HCT116 (cell line): ENCODE measurements around the gene CCDC107. TPM values are rescaled to one million over a fixed set of nuclear protein-coding genes. Genes with fewer than 3 reads are reported as not detected.

ENCODE experiments used
- ATAC-seq: fragments of 200-7000 bp; cut with Tn5 transposase; 2 replicates; pipeline ENCODE4 v1.9.1; 2020; ENCODE audit warnings: mild to moderate bottlenecking, moderate library complexity
- BruUV-seq: library from RNA; stranded (reverse); fragments of 400-500 nt; replicated peaks from 2 replicates; lab custom pipeline; 2021; lab: Mats Ljungman, UMichigan
- CTCF ChIA-PET: fragments of 300-600 bp; sonication (Branson Sonifier 250); formaldehyde crosslinking; loops from one replicate; lab custom pipeline; 2021; ENCODE audit warnings: antibody characterized with exemption; lab: Charles Lee
- POLR2A ChIA-PET: fragments of 300-600, 350-600 bp; sonication (Branson Sonifier 250); formaldehyde crosslinking; loops from one replicate; lab custom pipeline; 2021; ENCODE audit warnings: antibody characterized with exemption; lab: Charles Lee
- RAD21 ChIA-PET, 2 experiments: fragments of 300-600 bp; sonication (Branson Sonifier 250); formaldehyde crosslinking; loops; one replicate each; lab custom pipeline; 2023; ENCODE audit warnings: low total read pairs in 2 of 2; ENCODE audit not compliant: uncharacterized antibody in 2 of 2, unreplicated experiment in 2 of 2, low non-redundant PET in 1 of 2; lab: Charles Lee
- DNase-seq: peaks from one replicate; pipeline ENCODE4 v3.0.0-alpha.2; 2010; ENCODE audit warnings: low read depth, low spot score
- H2AFZ ChIP-seq: fragments of 200-600 bp; shearing (Covaris generic), sonication (generic); 2 replicates; pipeline ENCODE4 v1.6.1; 2017; ENCODE audit warnings: low read depth, mixed run types, mixed read lengths, antibody characterized with exemption, low read length; ENCODE audit not compliant: poor library complexity, severe bottlenecking
- H3K27ac ChIP-seq: 2 replicates; pipeline ENCODE4 v1.5.1; 2012; ENCODE audit warnings: low read depth, low read length
- H3K27me3 ChIP-seq: fragments of 200-600 bp; sonication (generic); 2 replicates; pipeline ENCODE4 v1.6.1; 2016; ENCODE audit warnings: mixed run types, low read length, mixed read lengths; ENCODE audit not compliant: insufficient read depth
- H3K36me3 ChIP-seq, 2 experiments: fragments of 200-500 bp in 1 of 2; fragments of 200-600 bp in 1 of 2; sonication (Bioruptor generic) in 1 of 2; sonication (generic) in 1 of 2; 2 replicates each; pipeline versions ENCODE4 v1.5.1 to v1.6.1; 2014 to 2016; ENCODE audit warnings: low read length in 2 of 2, inconsistent platforms in 1 of 2, mixed read lengths in 1 of 2, mixed run types in 1 of 2; ENCODE audit not compliant: insufficient read depth in 2 of 2, control insufficient read depth in 1 of 2
- H3K4me1 ChIP-seq, 2 experiments: fragments of 200-600 bp in 1 of 2; sonication (generic) in 1 of 2; 2 replicates each; pipeline versions ENCODE4 v1.5.1 to v1.6.1; 2012 to 2017; ENCODE audit warnings: low read length in 2 of 2, inconsistent platforms in 1 of 2, mild to moderate bottlenecking in 1 of 2, mixed read lengths in 1 of 2, mixed run types in 1 of 2, moderate library complexity in 1 of 2; ENCODE audit not compliant: insufficient read depth in 2 of 2, control insufficient read depth in 1 of 2
- H3K4me2 ChIP-seq: fragments of 200-600 bp; sonication (generic); 2 replicates; pipeline ENCODE4 v1.6.1; 2017; ENCODE audit warnings: mixed run types, low read length, mixed read lengths
- H3K4me3 ChIP-seq, 2 experiments: fragments of 200-600 bp in 1 of 2; sonication (generic) in 1 of 2; replicated peaks in 1 of 2; 2 replicates each; pipeline ENCODE4 v1.5.1; 2011 to 2016; ENCODE audit warnings: low read length in 2 of 2, control low read depth in 1 of 2, low read depth in 1 of 2, mild to moderate bottlenecking in 1 of 2, mixed read lengths in 1 of 2, mixed run types in 1 of 2
- H3K79me2 ChIP-seq: fragments of 200-600 bp; sonication (generic); 2 replicates; pipeline ENCODE4 v1.6.1; 2017; ENCODE audit warnings: mild to moderate bottlenecking, mixed run types, low read length, moderate library complexity, mixed read lengths; ENCODE audit not compliant: insufficient read depth
- H3K9ac ChIP-seq: fragments of 200-600 bp; sonication (generic); 2 replicates; pipeline ENCODE4 v1.6.1; 2016; ENCODE audit warnings: low read length, mixed read lengths
- H3K9me2 ChIP-seq: fragments of 200-600 bp; sonication (generic), shearing (Covaris generic); 2 replicates; pipeline ENCODE4 v1.6.1; 2017; ENCODE audit warnings: mixed run types, mild to moderate bottlenecking, moderate library complexity; ENCODE audit not compliant: insufficient read depth
- H3K9me3 ChIP-seq, 2 experiments: fragments of 200-500 bp in 1 of 2; fragments of 200-600 bp in 1 of 2; sonication (Bioruptor generic) in 1 of 2; sonication (generic) in 1 of 2; 2 replicates each; pipeline ENCODE4 v1.6.1; 2014 to 2017; ENCODE audit warnings: low read length in 2 of 2, mixed read lengths in 2 of 2, inconsistent platforms in 1 of 2, low read depth in 1 of 2, mild to moderate bottlenecking in 1 of 2, mixed run types in 1 of 2, moderate library complexity in 1 of 2; ENCODE audit not compliant: control insufficient read depth in 1 of 2, insufficient read depth in 1 of 2
- H4K20me1 ChIP-seq: fragments of 200-600 bp; sonication (generic), shearing (Covaris generic); 2 replicates; pipeline ENCODE4 v1.6.1; 2017; ENCODE audit warnings: mixed run types, mild to moderate bottlenecking, moderate library complexity; ENCODE audit not compliant: insufficient read depth
- CEBPB ChIP-seq: IDR thresholded peaks from 2 replicates; pipeline ENCODE4 v1.6.1; 2012; ENCODE audit warnings: low read depth
- ELF1 ChIP-seq: IDR thresholded peaks from 2 replicates; pipeline ENCODE4 v1.6.1; 2012; ENCODE audit warnings: low read depth, borderline replicate concordance
- EZH2phosphoT487 ChIP-seq: fragments of 200-600 bp; IDR thresholded peaks from 2 replicates; pipeline ENCODE4 v1.6.1; 2018; ENCODE audit warnings: antibody characterized with exemption, borderline replicate concordance
- FOSL1 ChIP-seq: IDR thresholded peaks from 2 replicates; pipeline ENCODE4 v1.6.1; 2012; ENCODE audit warnings: low read depth
- POLR2A ChIP-seq: IDR thresholded peaks from 2 replicates; pipeline ENCODE4 v1.7.0; 2011; ENCODE audit warnings: borderline replicate concordance; ENCODE audit not compliant: insufficient read depth, insufficient read length; ENCODE audit errors: extremely low read depth
- POLR2AphosphoS5 ChIP-seq: IDR thresholded peaks from 2 replicates; pipeline ENCODE4 v1.6.1; 2011; ENCODE audit warnings: mild to moderate bottlenecking, low read depth, low read length, moderate library complexity
- SRF ChIP-seq: IDR thresholded peaks from 2 replicates; pipeline ENCODE4 v1.6.1; 2012; ENCODE audit warnings: low read depth
- ZFX ChIP-seq: fragments of 450-650 bp; IDR thresholded peaks from 2 replicates; pipeline ENCODE4 v1.6.1; 2017
- intact Hi-C: fragments of 100-400 bp; cut with micrococcal nuclease; formaldehyde crosslinking; loops from 2 replicates; pipeline ENCODE4 v1.10.0; 2022
- total RNA-seq: library from RNA; stranded (reverse); gene quantifications from one replicate; pipeline ENCODE4 v1.2.1, GENCODE V29; 2021; ENCODE audit not compliant: unreplicated experiment
- TF ChIP-seq, protein P1 (sequence below): IDR thresholded peaks from 2 replicates; pipeline ENCODE4 v1.6.1; 2012; ENCODE audit warnings: low read depth

Gene CCDC107
- total RNA-seq, 1 experiment from 2014 or later, result 11.1 TPM

DNA sequence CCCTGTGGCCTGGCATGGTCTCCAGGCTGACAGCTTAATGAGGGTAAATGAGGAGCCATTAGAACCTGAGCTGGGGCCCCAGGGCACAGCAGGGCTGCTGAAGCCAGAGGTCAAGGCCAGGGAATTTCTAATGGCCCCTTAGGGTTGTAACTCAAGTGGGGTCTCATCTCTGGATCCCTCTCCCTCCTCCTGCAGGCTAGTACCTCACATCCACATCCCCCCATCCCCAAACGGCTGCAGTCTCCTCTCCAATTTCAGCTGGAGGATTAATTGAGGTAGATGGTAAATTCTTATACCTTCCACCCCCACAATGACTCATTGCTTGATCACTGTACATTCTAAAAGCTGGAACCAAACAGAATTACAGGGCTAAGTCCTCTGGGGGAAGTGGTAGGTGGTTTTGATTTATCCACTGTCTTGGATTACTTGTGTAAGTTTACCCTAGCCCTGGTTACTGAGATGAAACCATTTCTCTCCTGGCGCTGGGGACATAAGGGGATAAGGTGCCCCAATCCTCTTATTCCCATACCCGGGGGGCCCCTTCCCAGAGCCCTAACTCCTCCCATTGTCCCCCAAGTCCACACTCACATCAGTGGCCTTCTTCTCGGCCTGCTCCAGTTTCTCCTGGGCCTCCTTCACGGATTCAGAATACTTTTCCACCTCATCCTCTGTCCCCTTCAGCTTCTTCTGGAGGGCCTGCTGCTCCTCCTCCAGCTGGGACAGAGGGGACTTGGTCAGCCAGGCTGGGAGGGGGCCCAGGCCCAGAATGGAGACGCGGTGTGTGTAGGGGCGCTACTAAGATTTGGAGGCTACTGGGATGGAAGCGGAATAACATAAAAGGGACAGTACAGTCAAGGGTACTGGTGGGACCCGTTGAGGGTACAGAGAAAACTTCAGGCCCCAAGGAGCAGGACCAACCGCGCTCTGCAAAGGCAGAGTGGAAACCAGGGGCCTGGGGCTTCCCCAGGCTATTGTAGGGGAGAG, 30.8 kb downstream of the CCDC107 start:
- peak overlapping the region; percentile 83 to 90 for H3K4me3 ChIP-seq
- POLR2A ChIA-PET, result interaction anchor here (0.9 to 4.2 kb wide), 5 partner anchors 8 to 44 kb away, joined by 3 to 16 read pairs (median 5); partner anchors contain the start of genes ARHGEF39, CCDC107, CREB3 and RMRP
- H3K27me3 ChIP-seq, result no peaks in the 10 kb centered on the region
- peak; percentile 33 for DNase-seq
- intact Hi-C loops, result no loop called here
- peak overlapping the region; percentile 96 for H3K9ac ChIP-seq
- H3K36me3 ChIP-seq, result peaks cover 31 to 42% of the 10 kb centered on the region in 2 experiments; a peak in 3 of 4 replicates
- RAD21 ChIA-PET, result interaction anchor here (0.6 to 1.2 kb wide), 2 partner anchors 31 to 60 kb away, joined by 3 to 5 read pairs; partner anchors contain the start of genes CCDC107 (in 1 of the 2), GBA2 (in 1 of the 2), RGP1 (in 1 of the 2) and RMRP (in 1 of the 2)
- no peaks in the 10 kb centered on the region for H4K20me1 ChIP-seq
- H3K4me1 ChIP-seq, result peaks cover 18 to 30% of the 10 kb centered on the region in 2 experiments
- no peaks in the 10 kb centered on the region for H3K9me2 ChIP-seq
- TF ChIP-seq FOSL1, result no peak
- TF ChIP-seq POLR2AphosphoS5, result peak; percentile 78
- no peak for TF ChIP-seq EZH2phosphoT487
- peak overlapping the region; percentile 90 for H3K4me2 ChIP-seq
- BruUV-seq, result TSS peak; percentile 92
- ATAC-seq, result peak; percentile 9
- peaks cover 45% of the 10 kb centered on the region for H3K79me2 ChIP-seq
- H2AFZ ChIP-seq, result no peak overlapping the region
- H3K27ac ChIP-seq, result peak overlapping the region; percentile 97
- CTCF ChIA-PET, result interaction anchor here (1.3 to 2.3 kb wide), 2 partner anchors 8 to 25 kb away, joined by 3 to 15 read pairs; partner anchors contain the start of gene ARHGEF39
- H3K9me3 ChIP-seq, result no peaks in the 10 kb centered on the region

DNA sequence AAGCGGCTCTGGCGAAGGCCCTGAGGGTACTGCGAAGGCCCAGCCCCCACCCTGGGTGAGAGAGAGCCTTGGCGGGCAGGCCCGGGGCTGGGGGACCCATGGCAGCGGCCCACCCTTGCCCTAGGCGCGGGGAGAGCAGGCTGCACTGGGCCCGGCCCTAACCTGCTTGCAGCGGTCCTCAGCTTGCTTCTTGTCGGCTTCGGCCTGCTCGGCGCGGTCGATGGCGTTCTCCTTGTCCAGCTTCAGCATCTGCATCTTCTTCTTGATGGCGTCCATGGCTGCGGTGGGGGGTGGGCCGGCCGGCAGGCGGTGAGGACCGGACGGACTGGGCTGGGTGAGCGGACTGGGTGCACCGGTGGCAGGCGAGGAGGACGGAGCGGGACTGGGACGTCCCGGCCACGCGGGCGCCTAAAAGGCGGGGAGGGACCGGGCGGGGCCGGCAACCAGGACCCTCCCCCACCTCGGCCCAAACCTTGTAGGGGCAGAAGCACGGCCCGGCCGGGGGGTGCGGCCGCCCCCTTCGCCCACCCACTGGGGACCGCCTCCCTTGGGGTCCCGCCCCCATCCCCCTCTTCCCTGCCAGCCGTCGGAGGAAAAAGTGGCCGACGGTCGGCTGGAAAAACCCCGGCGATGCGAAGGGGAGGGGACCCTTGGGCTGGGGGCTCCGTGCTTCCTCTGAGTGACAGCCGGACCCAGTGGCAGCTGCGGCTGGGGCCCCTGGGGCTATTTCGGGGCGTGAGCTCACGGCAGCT, 31.6 kb downstream of the CCDC107 start, which contains the start of gene TPM2:
Gene TPM2 (minus strand): TSS at position 384 of the 752 bp plus-strand sequence. CDS start 108 bp downstream, at position 276.
- peak; percentile 72 for ATAC-seq
- peaks cover 24 to 34% of the 10 kb centered on the region in 2 experiments; a peak in 3 of 4 replicates for H3K36me3 ChIP-seq
- intact Hi-C loops, result loop anchor here (2.0 to 5.0 kb wide), 2 partner anchors 33 to 38 kb away; no protein-coding TSS in a partner anchor
- H3K79me2 ChIP-seq, result peaks cover 45% of the 10 kb centered on the region
- H3K9ac ChIP-seq, result peak within 1 kb of the TSS; percentile 96
- H3K4me2 ChIP-seq, result peak within 1 kb of the TSS; percentile 90
- H3K27me3 ChIP-seq, result no peaks in the 10 kb centered on the region
- peaks cover 18 to 30% of the 10 kb centered on the region in 2 experiments for H3K4me1 ChIP-seq
- ChIA-PET CTCF (interaction anchor here (0.9 to 1.4 kb wide), 3 partner anchors 11 to 987 kb away, joined by 3 to 8 read pairs (median 3); partner anchors contain the start of genes CCDC107 and RMRP), POLR2A (interaction anchor here (1.0 to 4.2 kb wide), 3 partner anchors 10 to 617 kb away, joined by 3 to 16 read pairs (median 15); partner anchors contain the start of genes ARHGEF39 and VCP), RAD21 (interaction anchor here in 1 of 2 experiments (0.6 kb wide), 1 partner anchor 86 kb away, joined by 3 read pairs; no protein-coding TSS in a partner anchor)
- TF ChIP-seq FOSL1, result no peak
- TF ChIP-seq, protein P1, sequence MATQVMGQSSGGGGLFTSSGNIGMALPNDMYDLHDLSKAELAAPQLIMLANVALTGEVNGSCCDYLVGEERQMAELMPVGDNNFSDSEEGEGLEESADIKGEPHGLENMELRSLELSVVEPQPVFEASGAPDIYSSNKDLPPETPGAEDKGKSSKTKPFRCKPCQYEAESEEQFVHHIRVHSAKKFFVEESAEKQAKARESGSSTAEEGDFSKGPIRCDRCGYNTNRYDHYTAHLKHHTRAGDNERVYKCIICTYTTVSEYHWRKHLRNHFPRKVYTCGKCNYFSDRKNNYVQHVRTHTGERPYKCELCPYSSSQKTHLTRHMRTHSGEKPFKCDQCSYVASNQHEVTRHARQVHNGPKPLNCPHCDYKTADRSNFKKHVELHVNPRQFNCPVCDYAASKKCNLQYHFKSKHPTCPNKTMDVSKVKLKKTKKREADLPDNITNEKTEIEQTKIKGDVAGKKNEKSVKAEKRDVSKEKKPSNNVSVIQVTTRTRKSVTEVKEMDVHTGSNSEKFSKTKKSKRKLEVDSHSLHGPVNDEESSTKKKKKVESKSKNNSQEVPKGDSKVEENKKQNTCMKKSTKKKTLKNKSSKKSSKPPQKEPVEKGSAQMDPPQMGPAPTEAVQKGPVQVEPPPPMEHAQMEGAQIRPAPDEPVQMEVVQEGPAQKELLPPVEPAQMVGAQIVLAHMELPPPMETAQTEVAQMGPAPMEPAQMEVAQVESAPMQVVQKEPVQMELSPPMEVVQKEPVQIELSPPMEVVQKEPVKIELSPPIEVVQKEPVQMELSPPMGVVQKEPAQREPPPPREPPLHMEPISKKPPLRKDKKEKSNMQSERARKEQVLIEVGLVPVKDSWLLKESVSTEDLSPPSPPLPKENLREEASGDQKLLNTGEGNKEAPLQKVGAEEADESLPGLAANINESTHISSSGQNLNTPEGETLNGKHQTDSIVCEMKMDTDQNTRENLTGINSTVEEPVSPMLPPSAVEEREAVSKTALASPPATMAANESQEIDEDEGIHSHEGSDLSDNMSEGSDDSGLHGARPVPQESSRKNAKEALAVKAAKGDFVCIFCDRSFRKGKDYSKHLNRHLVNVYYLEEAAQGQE, result no peak
- TF ChIP-seq ELF1, result no peak
- TF ChIP-seq ZFX, result peak; percentile 94
- TF ChIP-seq SRF, result no peak
- TF ChIP-seq CEBPB, result no peak
- TF ChIP-seq POLR2A, result peak; percentile 76
- peak; percentile 87 for TF ChIP-seq POLR2AphosphoS5
- no peak within 1 kb of the TSS for H2AFZ ChIP-seq
- no peaks in the 10 kb centered on the region for H3K9me2 ChIP-seq
- BruUV-seq, result TSS peak; percentile 53
- H3K9me3 ChIP-seq, result no peaks in the 10 kb centered on the region
- peak within 1 kb of the TSS; percentile 97 for H3K27ac ChIP-seq
- H4K20me1 ChIP-seq, result no peaks in the 10 kb centered on the region
- peak; percentile 33 for DNase-seq
- H3K4me3 ChIP-seq, result peak within 1 kb of the TSS; percentile 83 to 90
